ENCODE data around the gene PVALEF.

GRCh38 chr17:81161972-81162371 lies 3.3 kb upstream of the PVALEF start:
- no peak for TF ChIP-seq POLR2A (IDR thresholded peaks at IDR 0.05; ENCODE audit: low read length)
- no peak for TF ChIP-seq GATA1 (IDR thresholded peaks at IDR 0.05; ENCODE audit: low read depth, low read length)
